ENCODE measurements around the gene WWOX. TPM values are rescaled to one million over a fixed set of nuclear protein-coding genes. Genes with fewer than 3 reads are reported as not detected.

The WWOX gene
- total and polyA plus RNA-seq, 2 of the 8 experiments (the other 6 are each of a cell fraction or from before 2014, with no cell fraction given), result 5.4 to 16.7 TPM

GRCh38 chr16:78969721-78970120 lies 870.3 kb downstream of the WWOX start (continued):
- TF ChIP-seq CHD7 (IDR thresholded peaks at IDR 0.05; ENCODE audit: insufficient replicate concordance, low read length) (no peak), ATF2 (IDR thresholded peaks at IDR 0.05; ENCODE audit: low read length) (no peak), CREB1 (IDR thresholded peaks at IDR 0.05) (no peak), KDM1A (IDR thresholded peaks at IDR 0.05; ENCODE audit: borderline replicate concordance, low read length) (no peak), YY1 (IDR thresholded peaks at IDR 0.05; ENCODE audit: low read depth, low read length) (no peak), NRF1 (IDR thresholded peaks at IDR 0.05; ENCODE audit: low read depth, low read length) (no peak), MAFK (IDR thresholded peaks at IDR 0.05; ENCODE audit: low read depth, low read length) (no peak), CHD1 (IDR thresholded peaks at IDR 0.05; ENCODE audit: low read depth, low read length) (no peak)

Measured in H1 (cell line).